ENCODE measurements around the gene NT5DC4. TPM values are rescaled to one million over a fixed set of nuclear protein-coding genes. Genes with fewer than 3 reads are reported as not detected.

The NT5DC4 gene
- total RNA-seq, 1 experiment from 2014 or later: not detected

DNA sequence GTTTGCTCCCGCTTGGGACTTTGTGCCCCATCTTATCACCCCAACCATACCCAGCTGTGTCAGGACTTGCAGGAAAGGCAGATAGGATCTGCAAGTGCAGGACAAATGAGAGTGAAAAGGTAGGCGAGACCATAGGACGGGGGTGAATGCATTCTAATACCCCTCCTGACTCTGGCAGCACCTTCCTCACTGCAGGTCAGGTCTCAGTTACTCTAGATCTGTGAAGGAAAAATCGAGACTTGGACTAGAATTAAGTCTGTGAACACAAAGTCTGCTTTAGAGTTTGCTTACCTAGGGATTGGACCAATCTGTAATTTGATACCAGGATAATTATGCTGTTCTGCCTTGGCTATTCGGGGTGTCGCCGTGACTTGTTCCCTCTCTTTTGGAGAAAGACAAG lies 19.7 kb downstream of the NT5DC4 start:
- Histone ChIP-seq H3K27me3 (ENCODE audit: low read length) (no peaks in the 10 kb centered on the region), H3K27ac (ENCODE audit: low read length) (no peak overlapping the region), H3K79me2 (ENCODE audit: low read length) (no peaks in the 10 kb centered on the region; the same call in 1 of the 2 replicates), H3K9me2 (replicated peaks; ENCODE audit: insufficient read depth, low read length) (no peaks in the 10 kb centered on the region), H4K20me1 (ENCODE audit: insufficient read depth, low read depth, low read length) (no peaks in the 10 kb centered on the region), H3K4me2 (ENCODE audit: low read depth, low read length, poor library complexity, severe bottlenecking) (no peak overlapping the region), H3K4me3 (ENCODE audit: low read length) (no peak overlapping the region), H3K9me3 (ENCODE audit: low read length) (no peaks in the 10 kb centered on the region), H2AFZ (ENCODE audit: low read length) (no peak overlapping the region), H3K36me3 (ENCODE audit: insufficient read depth, low read length) (peaks cover 54% of the 10 kb centered on the region), H3K4me1 (ENCODE audit: low read length) (no peaks in the 10 kb centered on the region), H3K9ac (ENCODE audit: low read length) (no peak overlapping the region)
- DNase-seq: no peak

GRCh38 chr2:112749755-112750559 lies 29.1 kb downstream of the NT5DC4 start:
- H3K4me2 ChIP-seq (ENCODE audit: low read depth, low read length, poor library complexity, severe bottlenecking): peak overlapping the region; percentile 52
- H2AFZ ChIP-seq (ENCODE audit: low read length): peak overlapping the region; percentile 30; the same call in 1 of the 2 replicates
- H4K20me1 ChIP-seq (ENCODE audit: insufficient read depth, low read depth, low read length): no peaks in the 10 kb centered on the region
- peaks cover 50% of the 10 kb centered on the region for H3K79me2 ChIP-seq (ENCODE audit: low read length)
- peaks cover 54% of the 10 kb centered on the region for H3K36me3 ChIP-seq (ENCODE audit: insufficient read depth, low read length)
- peak; percentile 92 for DNase-seq
- no peaks in the 10 kb centered on the region for H3K9me3 ChIP-seq (ENCODE audit: low read length)
- H3K4me3 ChIP-seq (ENCODE audit: low read length): no peak overlapping the region
- peak overlapping the region; percentile 37; the same call in 1 of the 2 replicates for H3K9ac ChIP-seq (ENCODE audit: low read length)
- peaks cover 22% of the 10 kb centered on the region for H3K4me1 ChIP-seq (ENCODE audit: low read length)
- H3K27me3 ChIP-seq (ENCODE audit: low read length): no peaks in the 10 kb centered on the region
- H3K9me2 ChIP-seq (replicated peaks; ENCODE audit: insufficient read depth, low read length): no peaks in the 10 kb centered on the region
- peak overlapping the region; percentile 40; the same call in 1 of the 2 replicates for H3K27ac ChIP-seq (ENCODE audit: low read length)

DNA sequence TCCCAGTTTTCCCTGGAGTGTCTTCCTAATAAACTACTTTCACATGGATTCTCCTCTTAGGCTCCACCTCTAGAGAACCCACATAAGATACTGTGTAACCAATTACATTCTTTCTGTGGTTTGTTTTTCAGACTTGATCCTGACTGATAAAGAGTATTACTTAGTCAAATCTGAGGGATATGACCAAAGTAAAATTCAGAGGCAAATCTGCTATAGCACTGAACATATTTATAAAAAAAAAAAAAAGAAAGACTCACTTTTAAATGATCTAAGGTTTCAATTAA lies 29.7 kb downstream of the NT5DC4 start:
- DNase-seq: no peak
- H3K79me2 ChIP-seq (ENCODE audit: low read length): peaks cover 56% of the 10 kb centered on the region
- 0 out of 2 replicates have a peak overlapping the region, but pooled peaks have one; percentile 40 for H3K27ac ChIP-seq (ENCODE audit: low read length)
- H3K27me3 ChIP-seq (ENCODE audit: low read length): no peaks in the 10 kb centered on the region
- no peaks in the 10 kb centered on the region for H3K9me2 ChIP-seq (replicated peaks; ENCODE audit: insufficient read depth, low read length)
- peaks cover 22% of the 10 kb centered on the region for H3K4me1 ChIP-seq (ENCODE audit: low read length)
- H2AFZ ChIP-seq (ENCODE audit: low read length): no peak overlapping the region
- H3K9ac ChIP-seq (ENCODE audit: low read length): no peak overlapping the region
- peaks cover 57% of the 10 kb centered on the region for H3K36me3 ChIP-seq (ENCODE audit: insufficient read depth, low read length)
- H3K9me3 ChIP-seq (ENCODE audit: low read length): no peaks in the 10 kb centered on the region
- no peak overlapping the region for H3K4me2 ChIP-seq (ENCODE audit: low read depth, low read length, poor library complexity, severe bottlenecking)
- no peak overlapping the region for H3K4me3 ChIP-seq (ENCODE audit: low read length)
- no peaks in the 10 kb centered on the region for H4K20me1 ChIP-seq (ENCODE audit: insufficient read depth, low read depth, low read length)

- Histone ChIP-seq H3K27ac (ENCODE audit: low read length) (0 out of 2 replicates have a peak overlapping the region, but pooled peaks have one; percentile 2), H3K4me2 (ENCODE audit: low read depth, low read length, poor library complexity, severe bottlenecking) (no peak overlapping the region), H3K36me3 (ENCODE audit: insufficient read depth, low read length) (peaks cover 61% of the 10 kb centered on the region), H3K4me3 (ENCODE audit: low read length) (no peak overlapping the region), H3K9me3 (ENCODE audit: low read length) (no peaks in the 10 kb centered on the region), H3K9ac (ENCODE audit: low read length) (no peak overlapping the region), H4K20me1 (ENCODE audit: insufficient read depth, low read depth, low read length) (no peaks in the 10 kb centered on the region), H3K27me3 (ENCODE audit: low read length) (no peaks in the 10 kb centered on the region), H3K9me2 (replicated peaks; ENCODE audit: insufficient read depth, low read length) (no peaks in the 10 kb centered on the region), H3K4me1 (ENCODE audit: low read length) (peaks cover 22% of the 10 kb centered on the region), H3K79me2 (ENCODE audit: low read length) (peaks cover 60% of the 10 kb centered on the region), H2AFZ (ENCODE audit: low read length) (no peak overlapping the region)
- DNase-seq: no peak
Observed at GRCh38 chr2:112751451-112752197, 30.8 kb downstream of the NT5DC4 start.

- H3K4me1 ChIP-seq (ENCODE audit: low read length): peaks cover 22% of the 10 kb centered on the region
- no peak overlapping the region for H3K4me2 ChIP-seq (ENCODE audit: low read depth, low read length, poor library complexity, severe bottlenecking)
- H3K36me3 ChIP-seq (ENCODE audit: insufficient read depth, low read length): peaks cover 60% of the 10 kb centered on the region
- H3K9me3 ChIP-seq (ENCODE audit: low read length): no peaks in the 10 kb centered on the region
- H3K9me2 ChIP-seq (replicated peaks; ENCODE audit: insufficient read depth, low read length): no peaks in the 10 kb centered on the region
- no peak overlapping the region for H2AFZ ChIP-seq (ENCODE audit: low read length)
- H3K27me3 ChIP-seq (ENCODE audit: low read length): no peaks in the 10 kb centered on the region
- peaks cover 53% of the 10 kb centered on the region for H3K79me2 ChIP-seq (ENCODE audit: low read length)
- H3K27ac ChIP-seq (ENCODE audit: low read length): no peak overlapping the region
- no peak overlapping the region for H3K9ac ChIP-seq (ENCODE audit: low read length)
- no peak for DNase-seq
- no peaks in the 10 kb centered on the region for H4K20me1 ChIP-seq (ENCODE audit: insufficient read depth, low read depth, low read length)
- no peak overlapping the region for H3K4me3 ChIP-seq (ENCODE audit: low read length)
Observed at GRCh38 chr2:112752667-112753066, 31.8 kb downstream of the NT5DC4 start.

GRCh38 chr2:112754564-112754963 lies 33.7 kb downstream of the NT5DC4 start:
- no peaks in the 10 kb centered on the region for H3K9me3 ChIP-seq (ENCODE audit: low read length)
- no peak overlapping the region for H3K4me3 ChIP-seq (ENCODE audit: low read length)
- peaks cover 8% of the 10 kb centered on the region for H3K4me1 ChIP-seq (ENCODE audit: low read length)
- DNase-seq: no peak
- H2AFZ ChIP-seq (ENCODE audit: low read length): no peak overlapping the region
- no peak overlapping the region for H3K27ac ChIP-seq (ENCODE audit: low read length)
- H3K9me2 ChIP-seq (replicated peaks; ENCODE audit: insufficient read depth, low read length): no peaks in the 10 kb centered on the region
- peaks cover 59% of the 10 kb centered on the region for H3K36me3 ChIP-seq (ENCODE audit: insufficient read depth, low read length)
- no peaks in the 10 kb centered on the region for H4K20me1 ChIP-seq (ENCODE audit: insufficient read depth, low read depth, low read length)
- H3K79me2 ChIP-seq (ENCODE audit: low read length): peaks cover 44% of the 10 kb centered on the region
- H3K4me2 ChIP-seq (ENCODE audit: low read depth, low read length, poor library complexity, severe bottlenecking): no peak overlapping the region
- no peaks in the 10 kb centered on the region for H3K27me3 ChIP-seq (ENCODE audit: low read length)
- no peak overlapping the region for H3K9ac ChIP-seq (ENCODE audit: low read length)

GRCh38 chr2:112755444-112755843 lies 34.6 kb downstream of the NT5DC4 start:
- peaks cover 41% of the 10 kb centered on the region for H3K79me2 ChIP-seq (ENCODE audit: low read length)

GRCh38 chr2:112756207-112756606 lies 35.4 kb downstream of the NT5DC4 start:
- Histone ChIP-seq H4K20me1 (ENCODE audit: insufficient read depth, low read depth, low read length) (no peaks in the 10 kb centered on the region), H3K27ac (ENCODE audit: low read length) (no peak overlapping the region), H3K9me3 (ENCODE audit: low read length) (no peaks in the 10 kb centered on the region), H2AFZ (ENCODE audit: low read length) (no peak overlapping the region), H3K4me1 (ENCODE audit: low read length) (no peaks in the 10 kb centered on the region), H3K4me2 (ENCODE audit: low read depth, low read length, poor library complexity, severe bottlenecking) (no peak overlapping the region), H3K36me3 (ENCODE audit: insufficient read depth, low read length) (peaks cover 65% of the 10 kb centered on the region), H3K27me3 (ENCODE audit: low read length) (no peaks in the 10 kb centered on the region), H3K9ac (ENCODE audit: low read length) (no peak overlapping the region), H3K9me2 (replicated peaks; ENCODE audit: insufficient read depth, low read length) (no peaks in the 10 kb centered on the region), H3K4me3 (ENCODE audit: low read length) (no peak overlapping the region), H3K79me2 (ENCODE audit: low read length) (peaks cover 44% of the 10 kb centered on the region)
- DNase-seq: no peak

More at GRCh38 chr2:112755444-112755843, 34.6 kb downstream of the NT5DC4 start:
- Histone ChIP-seq H3K4me3 (ENCODE audit: low read length) (no peak overlapping the region), H3K36me3 (ENCODE audit: insufficient read depth, low read length) (peaks cover 68% of the 10 kb centered on the region), H4K20me1 (ENCODE audit: insufficient read depth, low read depth, low read length) (no peaks in the 10 kb centered on the region), H3K9me3 (ENCODE audit: low read length) (no peaks in the 10 kb centered on the region), H3K4me2 (ENCODE audit: low read depth, low read length, poor library complexity, severe bottlenecking) (no peak overlapping the region), H3K9ac (ENCODE audit: low read length) (no peak overlapping the region), H3K27ac (ENCODE audit: low read length) (no peak overlapping the region), H2AFZ (ENCODE audit: low read length) (no peak overlapping the region), H3K4me1 (ENCODE audit: low read length) (no peaks in the 10 kb centered on the region), H3K9me2 (replicated peaks; ENCODE audit: insufficient read depth, low read length) (no peaks in the 10 kb centered on the region), H3K27me3 (ENCODE audit: low read length) (no peaks in the 10 kb centered on the region)
- DNase-seq: no peak
